Stimulated activated CD4-positive, alpha-beta T cell treated with anti-CD3 and anti-CD28 coated beads, Interleukin-1b, Interleukin-23, amount 100 ng/mL, for 1 hour (primary cell): ENCODE measurements around the gene DYNLL2.
"Not testable (repeated sequence)": the region's sequence is repeated elsewhere in the genome, so short reads cannot be mapped to it uniquely, and the experiment has no call there.

Experiments
- DNase-seq, 2 donors: peaks; one replicate each; pipeline ENCODE4 v3.0.0-alpha.2; 2020; ENCODE audit warnings: low read depth in 2 of 2

Gene DYNLL2

GRCh38 chr17:58072862-58073261 is 10.4 kb upstream of the DYNLL2 start:
- no peak for DNase-seq

GRCh38 chr17:58073266-58073665 is 10.0 kb upstream of the DYNLL2 start:
- not testable (repeated sequence) for DNase-seq

GRCh38 chr17:58074406-58074805 is 8.8 kb upstream of the DYNLL2 start:
- not testable (repeated sequence) for DNase-seq

GRCh38 chr17:58079300-58080033 is 3.8 kb upstream of the DYNLL2 start:
- no peak for DNase-seq

GRCh38 chr17:58081646-58082340 is 1.4 kb upstream of the DYNLL2 start:
- no peak for DNase-seq

- no peak for DNase-seq
Observed at GRCh38 chr17:58082341-58082869, 814 bp upstream of the DYNLL2 start.

- peak; percentile 23 to 47 for DNase-seq
Observed at GRCh38 chr17:58083491-58084316, 485 bp downstream of the DYNLL2 start.

GRCh38 chr17:58084317-58084981 is 1.2 kb downstream of the DYNLL2 start:
- DNase-seq = peak in 1 of 2 donors; percentile 24

GRCh38 chr17:58085039-58085715 is 2.0 kb downstream of the DYNLL2 start:
- no peak for DNase-seq

- DNase-seq = no peak
Observed at GRCh38 chr17:58086953-58087352, 3.7 kb downstream of the DYNLL2 start.

GRCh38 chr17:58088624-58089023 is 5.4 kb downstream of the DYNLL2 start:
- no peak for DNase-seq

- DNase-seq = no peak
Observed at GRCh38 chr17:58089111-58089510, 5.9 kb downstream of the DYNLL2 start.

GRCh38 chr17:58091024-58091567 is 7.9 kb downstream of the DYNLL2 start:
- DNase-seq = no peak

- DNase-seq = no peak
Observed at GRCh38 chr17:58092101-58092796, 9.0 kb downstream of the DYNLL2 start.

GRCh38 chr17:58092797-58093385 is 9.7 kb downstream of the DYNLL2 start:
- no peak for DNase-seq

- no peak for DNase-seq
Observed at GRCh38 chr17:58094118-58094517, 10.9 kb downstream of the DYNLL2 start.

- no peak for DNase-seq
Observed at GRCh38 chr17:58096892-58097291, 13.7 kb downstream of the DYNLL2 start.

GRCh38 chr17:58097384-58098088 is 14.3 kb downstream of the DYNLL2 start:
- DNase-seq = no peak

- no peak for DNase-seq
Observed at GRCh38 chr17:58100506-58100905, 17.3 kb downstream of the DYNLL2 start.
